H1 (cell line): ENCODE measurements around the gene SPRED1. TPM values are rescaled to one million over a fixed set of nuclear protein-coding genes. Genes with fewer than 3 reads are reported as not detected.

Experiments
- CTCF ChIA-PET: fragments of 300-600 bp; sonication (Branson Sonifier 250); formaldehyde crosslinking; loops from one replicate; lab custom pipeline; 2021; ENCODE audit not compliant: partially characterized antibody; lab: Charles Lee
- POLR2A ChIA-PET: fragments of 300-600 bp; sonication (Branson Sonifier 250); formaldehyde crosslinking; loops from one replicate; lab custom pipeline; 2021; ENCODE audit warnings: inconsistent platforms; ENCODE audit not compliant: partially characterized antibody; lab: Charles Lee
- DNase-seq, 2 experiments: peaks; one replicate each; pipeline versions ENCODE4 v3.0.0 to v3.0.0-alpha.2; 2010 to 2022; ENCODE audit warnings: low spot score in 2 of 2, low read depth in 1 of 2, mixed read lengths in 1 of 2
- FAIRE-seq: peaks from 2 replicates; lab custom pipeline; 2011; peaks lifted over from hg19 to GRCh38; lab: Jason Lieb, UNC
- H2AFZ ChIP-seq: 2 replicates; pipeline ENCODE4 v1.8.1; 2012; ENCODE audit warnings: low read length, inconsistent platforms
- H2AK5ac ChIP-seq: 2 replicates; pipeline ENCODE4 v1.6.1; 2013; ENCODE audit warnings: low read depth, low read length
- H2BK120ac ChIP-seq: replicated peaks from 2 replicates; pipeline ENCODE3; 2013; ENCODE audit warnings: low read depth, low read length, inconsistent platforms
- H2BK12ac ChIP-seq: 2 replicates; pipeline ENCODE4 v1.6.1; 2013; ENCODE audit warnings: low read depth, low read length
- H2BK15ac ChIP-seq: 2 replicates; pipeline ENCODE4 v1.6.1; 2013; ENCODE audit warnings: low read length
- H2BK20ac ChIP-seq: 2 replicates; pipeline ENCODE4 v1.6.1; 2013; ENCODE audit warnings: low read length
- H2BK5ac ChIP-seq: 2 replicates; pipeline ENCODE4 v1.6.1; 2013; ENCODE audit warnings: low read depth, low read length
- H3K14ac ChIP-seq: 2 replicates; pipeline ENCODE4 v1.6.1; 2013; ENCODE audit warnings: inconsistent platforms; ENCODE audit not compliant: insufficient read length
- H3K18ac ChIP-seq: 2 replicates; pipeline ENCODE4 v1.6.1; 2013; ENCODE audit warnings: low read length; ENCODE audit errors: extremely low read depth
- H3K23ac ChIP-seq: 2 replicates; pipeline ENCODE4 v1.6.1; 2013; ENCODE audit warnings: inconsistent platforms; ENCODE audit not compliant: insufficient read length
- H3K23me2 ChIP-seq: 2 replicates; pipeline ENCODE4 v1.6.1; 2013; ENCODE audit warnings: low read depth, low read length
- H3K27ac ChIP-seq: 2 replicates; pipeline ENCODE4 v1.6.1; 2011; ENCODE audit warnings: low read depth, low read length, inconsistent platforms
- H3K27me3 ChIP-seq, 4 experiments: replicated peaks in 1 of 4; 1 replicate in 1 of 4; 2 replicates in 3 of 4; pipeline versions ENCODE4 v1.6.1 to v1.8.1; 2011 to 2013; ENCODE audit warnings: low read length in 3 of 4, mild to moderate bottlenecking in 3 of 4, inconsistent platforms in 2 of 4, mixed read lengths in 2 of 4, moderate library complexity in 1 of 4; ENCODE audit not compliant: control insufficient read depth in 3 of 4, insufficient read depth in 3 of 4; ENCODE audit errors: extremely low read depth in 1 of 4
- H3K36me3 ChIP-seq, 4 experiments: 2 replicates each; pipeline versions ENCODE4 v1.6.1 to v1.8.1; 2011 to 2013; ENCODE audit warnings: mild to moderate bottlenecking in 4 of 4, low read length in 3 of 4, moderate library complexity in 2 of 4, control low read depth in 1 of 4, inconsistent platforms in 1 of 4; ENCODE audit not compliant: insufficient read depth in 4 of 4, control insufficient read depth in 2 of 4
- H3K4ac ChIP-seq: replicated peaks from 2 replicates; pipeline ENCODE3; 2013; ENCODE audit warnings: low read length, low read depth, mixed read lengths, inconsistent platforms; ENCODE audit not compliant: insufficient read length
- H3K4me1 ChIP-seq, 4 experiments: replicated peaks in 1 of 4; 1 replicate in 1 of 4; 2 replicates in 3 of 4; pipeline versions ENCODE4 v1.6.1 to v1.8.1; 2011 to 2013; ENCODE audit warnings: low read length in 3 of 4, inconsistent platforms in 2 of 4, mixed read lengths in 1 of 4; ENCODE audit not compliant: insufficient read depth in 4 of 4, control insufficient read depth in 3 of 4
- H3K4me2 ChIP-seq, 2 experiments: 2 replicates each; pipeline versions ENCODE4 v1.6.1 to v1.8.1; 2011 to 2013; ENCODE audit warnings: low read depth in 2 of 2, low read length in 2 of 2, control low read depth in 1 of 2, inconsistent platforms in 1 of 2, mild to moderate bottlenecking in 1 of 2; ENCODE audit not compliant: insufficient read depth in 1 of 2
- H3K4me3 ChIP-seq, 4 experiments: fragments of 200-600, 300-600 bp in 1 of 4; sonication (generic), shearing (Covaris generic), sonication (Bioruptor Twin) in 1 of 4; 2 replicates each; pipeline versions ENCODE4 v1.5.1 to v1.8.1; 2011 to 2016; ENCODE audit warnings: low read length in 4 of 4, low read depth in 3 of 4, control low read depth in 2 of 4, inconsistent platforms in 2 of 4, mild to moderate bottlenecking in 2 of 4, mixed read lengths in 1 of 4, moderate library complexity in 1 of 4; ENCODE audit not compliant: insufficient read depth in 2 of 4; ENCODE audit errors: extremely low read depth in 1 of 4
- H3K56ac ChIP-seq: replicated peaks from 2 replicates; pipeline ENCODE3; 2013; ENCODE audit warnings: low read depth, mild to moderate bottlenecking, mixed read lengths, low read length, inconsistent platforms; ENCODE audit not compliant: insufficient read length
- H3K79me1 ChIP-seq: 2 replicates; pipeline ENCODE4 v1.6.1; 2013; ENCODE audit warnings: low read depth, low read length, control low read depth
- H3K79me2 ChIP-seq, 2 experiments: 2 replicates each; pipeline versions ENCODE4 v1.6.1 to v1.8.1; 2012 to 2013; ENCODE audit warnings: low read length in 2 of 2, mild to moderate bottlenecking in 2 of 2, inconsistent platforms in 1 of 2; ENCODE audit not compliant: insufficient read depth in 2 of 2, control insufficient read depth in 1 of 2
- H3K9ac ChIP-seq, 4 experiments: replicated peaks in 1 of 4; 1 replicate in 1 of 4; 2 replicates in 3 of 4; pipeline versions ENCODE4 v1.6.1 to v1.8.1; 2011 to 2013; ENCODE audit warnings: low read depth in 3 of 4, low read length in 3 of 4, control low read depth in 2 of 4, mild to moderate bottlenecking in 2 of 4, moderate library complexity in 2 of 4, inconsistent platforms in 1 of 4; ENCODE audit errors: extremely low read depth in 1 of 4
- H3K9me3 ChIP-seq, 2 experiments: 2 replicates each; pipeline versions ENCODE4 v1.6.1 to v1.8.1; 2012 to 2013; ENCODE audit warnings: mild to moderate bottlenecking in 2 of 2, moderate library complexity in 2 of 2, control low read depth in 1 of 2, inconsistent platforms in 1 of 2, low read depth in 1 of 2, low read length in 1 of 2, mixed read lengths in 1 of 2; ENCODE audit not compliant: insufficient read depth in 2 of 2
- H4K20me1 ChIP-seq, 2 experiments: replicated peaks in 1 of 2; 2 replicates each; pipeline versions ENCODE3 to v1.8.1; 2011 to 2013; ENCODE audit warnings: inconsistent platforms in 2 of 2, low read length in 2 of 2, mild to moderate bottlenecking in 1 of 2; ENCODE audit not compliant: insufficient read depth in 2 of 2, control insufficient read depth in 1 of 2
- H4K5ac ChIP-seq: 2 replicates; pipeline ENCODE4 v1.6.1; 2013; ENCODE audit warnings: low read length, low read depth, mixed read lengths, inconsistent platforms; ENCODE audit not compliant: insufficient read length
- H4K8ac ChIP-seq: 2 replicates; pipeline ENCODE4 v1.8.0; 2013; ENCODE audit warnings: mild to moderate bottlenecking, moderate library complexity, low read length, inconsistent platforms; ENCODE audit not compliant: insufficient read depth; ENCODE audit errors: extremely low read depth
- H4K91ac ChIP-seq: replicated peaks from 2 replicates; pipeline ENCODE3; 2013; ENCODE audit warnings: low read length, mixed read lengths, inconsistent platforms; ENCODE audit not compliant: insufficient read length
- ASH2L ChIP-seq: fragments of 200-600, 300-600 bp; sonication (generic); IDR thresholded peaks from one replicate; pipeline ENCODE4 v1.7.1; 2017; ENCODE audit warnings: low read length
- CBX5 ChIP-seq: fragments of 300-800, 300-1000 bp; sonication (generic); IDR thresholded peaks from 2 replicates; pipeline ENCODE4 v1.7.1; 2016; ENCODE audit warnings: antibody characterized with exemption, low read length, low read depth
- CEBPB ChIP-seq: IDR thresholded peaks from 2 replicates; pipeline ENCODE4 v1.6.1; 2012; ENCODE audit warnings: low read depth, low read length
- E2F6 ChIP-seq: IDR thresholded peaks from 2 replicates; pipeline ENCODE4 v1.6.1; 2012; ENCODE audit warnings: inconsistent platforms
- EZH2 ChIP-seq: fragments of 200-600 bp; sonication (generic); IDR thresholded peaks from 2 replicates; pipeline ENCODE4 v1.7.1; 2012; ENCODE audit warnings: low read depth, mild to moderate bottlenecking, moderate library complexity, low read length, inconsistent platforms; ENCODE audit not compliant: severe bottlenecking
- HDAC2 ChIP-seq, 2 experiments: fragments of 300-600 bp in 1 of 2; sonication (generic) in 1 of 2; IDR thresholded peaks; 2 replicates each; pipeline ENCODE4 v1.6.1; 2011 to 2012; ENCODE audit warnings: low read depth in 2 of 2, low read length in 2 of 2, mild to moderate bottlenecking in 2 of 2, moderate library complexity in 2 of 2, borderline replicate concordance in 1 of 2, inconsistent platforms in 1 of 2
- JUND ChIP-seq: IDR thresholded peaks from 2 replicates; pipeline ENCODE4 v1.6.1; 2011; ENCODE audit warnings: mild to moderate bottlenecking, improper control_type of control experiment, low read length
- KDM1A ChIP-seq: fragments of 200-600, 300-600 bp; sonication (generic); IDR thresholded peaks from 2 replicates; pipeline ENCODE4 v1.7.1; 2016; ENCODE audit warnings: mild to moderate bottlenecking, low read length, borderline replicate concordance
- KDM4A ChIP-seq: IDR thresholded peaks from one replicate; pipeline ENCODE4 v1.7.1; 2012; ENCODE audit warnings: low read depth, mild to moderate bottlenecking, moderate library complexity, low read length, inconsistent platforms; ENCODE audit not compliant: severe bottlenecking
- KDM5A ChIP-seq: fragments of 200-600 bp; IDR thresholded peaks from 2 replicates; pipeline ENCODE4 v1.7.1; 2012; ENCODE audit warnings: mild to moderate bottlenecking, low read length, inconsistent platforms, mixed read lengths
- PHF8 ChIP-seq: fragments of 200-600 bp; sonication (generic); conservative IDR thresholded peaks from 2 replicates; pipeline ENCODE4 v1.7.1; 2012; ENCODE audit warnings: low read depth, mild to moderate bottlenecking, inconsistent platforms, low read length, moderate library complexity
- RNF2 ChIP-seq: fragments of 200-900, 300-1000 bp; sonication (generic); IDR thresholded peaks from 2 replicates; pipeline ENCODE4 v1.7.1; 2016; ENCODE audit warnings: borderline replicate concordance, low read depth, mild to moderate bottlenecking, antibody characterized with exemption, low read length; ENCODE audit not compliant: poor library complexity, severe bottlenecking; ENCODE audit errors: missing control alignments
- YY1 ChIP-seq: IDR thresholded peaks from 2 replicates; pipeline ENCODE4 v1.6.1; 2011; ENCODE audit warnings: low read depth, mild to moderate bottlenecking, low read length
- ZNF274 ChIP-seq: IDR thresholded peaks from 2 replicates; pipeline ENCODE4 v1.7.0; 2012; ENCODE audit warnings: low read length, borderline replicate concordance; ENCODE audit errors: extremely low read depth
- WGBS, 2 experiments: shearing (Covaris generic) in 1 of 2; methylation state at CpG; one replicate each; pipeline versions ENCODE4 v1.1.6 to v1.1.7; 2013 to 2015; ENCODE audit warnings: low lambda C conversion rate in 2 of 2, mixed read lengths in 2 of 2, inconsistent platforms in 1 of 2, low coverage in 1 of 2, missing lambda C conversion rate in 1 of 2; ENCODE audit not compliant: insufficient replicate concordance in 2 of 2, insufficient coverage in 1 of 2, insufficient read length in 1 of 2; ENCODE audit errors: extremely low coverage in 1 of 2, missing lambda C conversion rate in 1 of 2; 5-methylcytosine and 5-hydroxymethylcytosine counted together
- polyA plus RNA-seq, 7 experiments: library from polyadenylated mRNA; depleted of rRNA in 3 of 7; stranded (reverse) in 5 of 7; unstranded in 2 of 7; fragments of >200 nt in 5 of 7; fragments of 200-250 nt in 2 of 7; gene quantifications; 1 replicate in 5 of 7; 2 replicates in 1 of 7; 4 replicates in 1 of 7; pipeline versions ENCODE4 v1.2.1 to v1.2.3, GENCODE V29; 2011 to 2013; ENCODE audit warnings: missing spikeins in 2 of 7, mixed read lengths in 2 of 7
- total RNA-seq: library from RNA; stranded (reverse); fragmentation: NEBNext Ultra II Directional; extraction: Animal tissue kit (Norgen Biotek cat#: 25700); gene quantifications from 2 replicates; pipeline ENCODE4 v1.2.1, GENCODE V29; 2021

Gene SPRED1
- total and polyA plus RNA-seq, 2 of the 8 experiments (the other 6 are each of a cell fraction or from before 2014, with no cell fraction given) = 5.5 to 30.3 TPM

- DNase-seq (no peak), FAIRE-seq (no peak)
- no peak overlapping the region for H3K4ac ChIP-seq
- no peaks in the 10 kb centered on the region for H3K36me3 ChIP-seq
- H3K79me2 ChIP-seq = no peaks in the 10 kb centered on the region
- H2BK5ac ChIP-seq = no peak overlapping the region
- 84% methylated on average over 3 of the region's 3 CpGs; no CpG with 5 or more reads in 1 of the 2 experiments for WGBS, 2 experiments
- H4K8ac ChIP-seq = no peak overlapping the region
- H3K27me3 ChIP-seq = no peaks in the 10 kb centered on the region
- no peaks in the 10 kb centered on the region for H4K20me1 ChIP-seq
- H2BK120ac ChIP-seq = no peak overlapping the region
- H4K91ac ChIP-seq = no peak overlapping the region
- H3K9me3 ChIP-seq = no peaks in the 10 kb centered on the region
- POLR2A ChIA-PET = no interaction called here
- no peak overlapping the region for H2BK20ac ChIP-seq
- H3K79me1 ChIP-seq = no peaks in the 10 kb centered on the region
- peaks cover 11% of the 10 kb centered on the region for H3K23me2 ChIP-seq
- no peak overlapping the region for H2AFZ ChIP-seq
- H2BK12ac ChIP-seq = no peak overlapping the region
- no peak overlapping the region for H3K23ac ChIP-seq
- no peak overlapping the region for H3K4me3 ChIP-seq
- no peak overlapping the region for H3K9ac ChIP-seq
- no peak overlapping the region for H2BK15ac ChIP-seq
- no peak overlapping the region for H3K27ac ChIP-seq
- no peak overlapping the region for H3K14ac ChIP-seq
- CTCF ChIA-PET = no interaction called here
- no peak overlapping the region for H4K5ac ChIP-seq
- H2AK5ac ChIP-seq = no peak overlapping the region
- no peak overlapping the region for H3K18ac ChIP-seq
- H3K56ac ChIP-seq = no peak overlapping the region
- H3K4me2 ChIP-seq = no peak overlapping the region
- peaks cover 3 to 15% (median 10%) of the 10 kb centered on the region in 4 experiments; a peak in 6 of 7 replicates for H3K4me1 ChIP-seq
- no peak for TF ChIP-seq EZH2
- no peak for TF ChIP-seq KDM4A
- no peak for TF ChIP-seq YY1
- TF ChIP-seq ZNF274 = no peak
- no peak for TF ChIP-seq PHF8
- no peak for TF ChIP-seq KDM1A
- TF ChIP-seq JUND = no peak
- no peak for TF ChIP-seq CBX5
- no peak for TF ChIP-seq RNF2
- TF ChIP-seq HDAC2 (IDR thresholded peaks at IDR 0.05; ENCODE audit: borderline replicate concordance in 1 of 2, low read depth in 2 of 2, low read length in 2 of 2) = no peak
- no peak for TF ChIP-seq E2F6
- TF ChIP-seq ASH2L = no peak
- TF ChIP-seq KDM5A = no peak
- TF ChIP-seq CEBPB = no peak
Observed at GRCh38 chr15:38247336-38247735, 5.3 kb upstream of the SPRED1 start.
